ENCODE data around the gene CSTPP1. TPM values are rescaled to one million over a fixed set of nuclear protein-coding genes. Genes with fewer than 3 reads are reported as not detected.

CSTPP1 gene
- total and polyA plus RNA-seq, 2 of the 8 experiments (the other 6 are each of a cell fraction or from before 2014, with no cell fraction given), result 24.2 to 28.7 TPM

DNA sequence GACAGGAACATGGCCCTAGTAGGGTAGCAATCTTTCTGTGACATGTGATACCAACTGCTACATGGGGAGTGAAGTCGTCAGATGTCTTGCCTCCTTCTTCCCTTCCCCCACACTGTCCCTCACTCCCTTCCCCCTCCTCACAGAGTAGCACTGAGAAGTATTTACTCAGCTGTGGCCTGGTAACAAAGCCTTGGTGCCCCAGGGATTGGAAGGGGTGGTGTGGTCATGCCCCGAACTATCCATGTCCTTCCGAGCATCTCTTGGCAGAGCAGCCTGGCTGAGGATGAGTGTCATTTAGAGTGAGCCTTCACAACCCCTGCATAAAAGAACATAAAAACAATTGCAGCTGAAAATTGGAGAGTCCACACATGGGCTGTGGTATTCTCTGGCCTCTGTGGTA lies 194.0 kb downstream of the CSTPP1 start (continued):
- TF ChIP-seq TEAD4 (IDR thresholded peaks at IDR 0.05; ENCODE audit: low read depth, low read length), result no peak
- TF ChIP-seq TBP (IDR thresholded peaks at IDR 0.05; ENCODE audit: low read depth, low read length), result peak; percentile 22; the same call in 1 of the 2 replicates
- TF ChIP-seq POLR2AphosphoS5 (IDR thresholded peaks at IDR 0.05; ENCODE audit: low read depth, low read length), result peak; percentile 33; the same call in 1 of the 2 replicates
- peak in 1 of 2 experiments; percentile 59; a peak in 1 of 4 replicates for TF ChIP-seq SIN3A (conservative IDR thresholded peaks at IDR 0.05 in 1 of 2, IDR thresholded peaks at IDR 0.05 in 1 of 2; ENCODE audit: low read depth in 1 of 2, low read length in 2 of 2)
